ENCODE measurements around the gene C17orf114.

Gene C17orf114

GRCh38 chr17:4788159-4788806, 13.8 kb downstream of the C17orf114 start:
- DNase-seq, result no peak

GRCh38 chr17:4786516-4786915, 15.6 kb downstream of the C17orf114 start:
- no peak for DNase-seq

GRCh38 chr17:4786106-4786511, 16.0 kb downstream of the C17orf114 start, which contains the start of gene VMO1:
TSS of gene VMO1 (minus strand) at chr17:4786364. CDS start at chr17:4786352, 12 bp downstream.
- DNase-seq, result no peak

GRCh38 chr17:4785311-4786105, 16.6 kb downstream of the C17orf114 start:
- no peak for DNase-seq

GRCh38 chr17:4782652-4783051, 19.5 kb downstream of the C17orf114 start:
- DNase-seq, result no peak

- no peak for DNase-seq
Observed at GRCh38 chr17:4780325-4780955, 21.7 kb downstream of the C17orf114 start.

GRCh38 chr17:4777969-4778760, 24.0 kb downstream of the C17orf114 start:
- DNase-seq, result no peak

- DNase-seq, result no peak
Observed at GRCh38 chr17:4772235-4772613, 29.9 kb downstream of the C17orf114 start.

- DNase-seq, result no peak
Observed at GRCh38 chr17:4771519-4772234, 30.5 kb downstream of the C17orf114 start, which contains the start of gene TM4SF5. TSS of gene TM4SF5 (plus strand) at chr17:4771886. CDS start at chr17:4771923, 37 bp downstream.

GRCh38 chr17:4769628-4770027, 32.5 kb downstream of the C17orf114 start:
- no peak for DNase-seq

GRCh38 chr17:4768298-4768697, 33.8 kb downstream of the C17orf114 start:
- no peak for DNase-seq

- no peak for DNase-seq
Observed at GRCh38 chr17:4766723-4767122, 35.4 kb downstream of the C17orf114 start.

- DNase-seq, result no peak
Observed at GRCh38 chr17:4766201-4766600, 35.9 kb downstream of the C17orf114 start.

GRCh38 chr17:4764595-4764994, 37.5 kb downstream of the C17orf114 start:
- DNase-seq, result no peak

- DNase-seq, result no peak
Observed at GRCh38 chr17:4759776-4760236, 42.3 kb downstream of the C17orf114 start.

GRCh38 chr17:4753392-4753791, 48.7 kb downstream of the C17orf114 start:
- DNase-seq, result no peak

- DNase-seq, result no peak
Observed at GRCh38 chr17:4751932-4752331, 50.2 kb downstream of the C17orf114 start.
